GM23338 (cell line): ENCODE results near the gene PXMP2. TPM values are rescaled to one million over a fixed set of nuclear protein-coding genes. Genes with fewer than 3 reads are reported as not detected.

ENCODE experiments used
- ATAC-seq: fragments of 200-7000 bp; cut with Tn5 transposase; 3 replicates; pipeline ENCODE4 v1.9.1; 2020
- DNase-seq: peaks from one replicate; pipeline ENCODE4 v3.0.0-alpha.2; 2015; ENCODE audit warnings: low spot score
- H2AFZ ChIP-seq: fragments of 200-600 bp; sonication (generic); 2 replicates; pipeline ENCODE4 v1.8.0; 2016; ENCODE audit warnings: antibody characterized with exemption, mild to moderate bottlenecking, moderate library complexity
- H3F3A ChIP-seq: fragments of 200-600 bp; sonication (generic); replicated peaks from 2 replicates; pipeline ENCODE4 v1.8.0; 2017; ENCODE audit warnings: antibody characterized with exemption, mixed run types, low read depth
- H3K27ac ChIP-seq: fragments of 200-600 bp; sonication (generic); 2 replicates; pipeline ENCODE4 v1.6.1; 2016; ENCODE audit warnings: low read depth
- H3K27me3 ChIP-seq: fragments of 200-600 bp; sonication (generic); 2 replicates; pipeline ENCODE4 v1.8.0; 2016; ENCODE audit warnings: mild to moderate bottlenecking, mixed run types, moderate library complexity; ENCODE audit not compliant: insufficient read depth
- H3K36me3 ChIP-seq: fragments of 200-600 bp; sonication (generic); 2 replicates; pipeline ENCODE4 v1.8.0; 2016; ENCODE audit warnings: mild to moderate bottlenecking; ENCODE audit not compliant: insufficient read depth
- H3K4me1 ChIP-seq: fragments of 200-600 bp; sonication (generic); 2 replicates; pipeline ENCODE4 v1.8.0; 2016; ENCODE audit warnings: mild to moderate bottlenecking, moderate library complexity; ENCODE audit not compliant: insufficient read depth
- H3K4me2 ChIP-seq: fragments of 200-600 bp; sonication (generic); 2 replicates; pipeline ENCODE4 v1.7.1; 2017; ENCODE audit warnings: mixed run types
- H3K4me3 ChIP-seq: fragments of 200-600 bp; sonication (generic); 2 replicates; pipeline ENCODE4 v1.6.1; 2016; ENCODE audit warnings: mixed run types
- H3K79me2 ChIP-seq: fragments of 200-600 bp; sonication (generic); replicated peaks from 2 replicates; pipeline ENCODE4 v1.8.0; 2017; ENCODE audit warnings: mild to moderate bottlenecking; ENCODE audit not compliant: insufficient read depth
- H3K9me2 ChIP-seq: fragments of 200-600 bp; sonication (generic); 2 replicates; pipeline ENCODE4 v1.8.0; 2017; ENCODE audit not compliant: insufficient read depth
- H4K20me1 ChIP-seq: fragments of 200-600 bp; sonication (generic); replicated peaks from 2 replicates; pipeline ENCODE4 v1.8.0; 2017; ENCODE audit warnings: mild to moderate bottlenecking; ENCODE audit not compliant: insufficient read depth
- H3K27ac Mint-ChIP-seq: 2 replicates; pipeline ENCODE4 v1.8.0; 2020; ENCODE audit warnings: inconsistent platforms, mild to moderate bottlenecking, moderate library complexity, mixed read lengths
- H3K27me3 Mint-ChIP-seq: 3 replicates; pipeline ENCODE4 v1.8.0; 2022; ENCODE audit warnings: low read depth, mild to moderate bottlenecking, moderate library complexity, mixed read lengths, inconsistent platforms; ENCODE audit not compliant: insufficient read depth, poor library complexity
- H3K36me3 Mint-ChIP-seq: 3 replicates; pipeline ENCODE4 v1.8.0; 2021; ENCODE audit warnings: low read depth, mild to moderate bottlenecking, inconsistent platforms, moderate library complexity, mixed read lengths
- H3K4me1 Mint-ChIP-seq: 3 replicates; pipeline ENCODE4 v1.8.0; 2020; ENCODE audit warnings: mild to moderate bottlenecking, inconsistent platforms, mixed read lengths
- H3K4me3 Mint-ChIP-seq: 3 replicates; pipeline ENCODE4 v1.8.0; 2021; ENCODE audit warnings: moderate library complexity, mild to moderate bottlenecking, inconsistent platforms, mixed read lengths
- H3K9me3 Mint-ChIP-seq: 3 replicates; pipeline ENCODE4 v1.8.0; 2020; ENCODE audit warnings: moderate library complexity, mild to moderate bottlenecking, inconsistent platforms, mixed read lengths
- CTCF ChIP-seq, 2 experiments: fragments of 200-600 bp in 1 of 2; sonication (generic) in 1 of 2; conservative IDR thresholded peaks; 2 replicates each; pipeline versions ENCODE4 v1.5.1 to v1.6.1; 2016 to 2017; ENCODE audit warnings: antibody characterized with exemption in 2 of 2, low read depth in 2 of 2, mild to moderate bottlenecking in 2 of 2, moderate library complexity in 1 of 2
- ETS1 ChIP-seq: IDR thresholded peaks from 2 replicates; pipeline ENCODE4 v1.6.1; 2016; ENCODE audit warnings: antibody characterized with exemption
- EZH2 ChIP-seq: fragments of 200-600 bp; sonication (generic); IDR thresholded peaks from one replicate; pipeline ENCODE4 v1.8.0; 2017; ENCODE audit warnings: antibody characterized with exemption, mild to moderate bottlenecking, low read depth; ENCODE audit not compliant: unreplicated experiment
- EZH2phosphoT487 ChIP-seq: fragments of 200-600 bp; sonication (generic); IDR thresholded peaks from one replicate; pipeline ENCODE4 v1.8.1; 2018; ENCODE audit warnings: antibody characterized with exemption; ENCODE audit not compliant: unreplicated experiment
- JUNB ChIP-seq: IDR thresholded peaks from one replicate; pipeline ENCODE4 v1.6.1; 2016; ENCODE audit warnings: antibody characterized with exemption; ENCODE audit not compliant: unreplicated experiment
- POLR2AphosphoS5 ChIP-seq: IDR thresholded peaks from 2 replicates; pipeline ENCODE4 v1.6.1; 2016; ENCODE audit warnings: antibody characterized with exemption, low read depth
- REST ChIP-seq: IDR thresholded peaks from one replicate; pipeline ENCODE4 v1.6.1; 2018; ENCODE audit warnings: antibody characterized with exemption; ENCODE audit not compliant: unreplicated experiment
- STAT1 ChIP-seq: IDR thresholded peaks from one replicate; pipeline ENCODE4 v1.6.1; 2016; ENCODE audit warnings: antibody characterized with exemption; ENCODE audit not compliant: unreplicated experiment
- polyA plus RNA-seq: library from polyadenylated mRNA; unstranded; fragments of >200 nt; fragmentation: Nextera tagmentation; extraction: Ambion mirVana; gene quantifications from 2 replicates; pipeline ENCODE4 v1.2.1, GENCODE V29; 2016
- total RNA-seq: library from RNA; depleted of rRNA; stranded (reverse); fragments of >200 nt; shearing (Covaris generic); gene quantifications from 2 replicates; pipeline ENCODE4 v1.2.3, GENCODE V29; 2014

Gene PXMP2
- total and polyA plus RNA-seq, 2 experiments from 2014 or later, result 17.3 to 19.7 TPM

- TF ChIP-seq CTCF (conservative IDR thresholded peaks at IDR 0.05; ENCODE audit: low read depth in 2 of 2) (no peak), POLR2AphosphoS5 (no peak), STAT1 (no peak), EZH2 (no peak)
These were observed 40.5 kb upstream of the PXMP2 start (continued) for GRCh38 chr12:132646850-132647249.

GRCh38 chr12:132647858-132648257 is 39.5 kb upstream of the PXMP2 start:
- Histone ChIP-seq H3F3A (no peaks in the 10 kb centered on the region), H3K4me2 (no peak overlapping the region), H3K36me3 (peaks cover 38% of the 10 kb centered on the region), H3K4me1 (no peaks in the 10 kb centered on the region), H3K4me3 (no peak overlapping the region), H2AFZ (no peak overlapping the region), H3K79me2 (no peaks in the 10 kb centered on the region), H4K20me1 (peaks cover 17% of the 10 kb centered on the region), H3K27ac (no peak overlapping the region), H3K9me2 (no peaks in the 10 kb centered on the region), H3K27me3 (no peaks in the 10 kb centered on the region)
- Mint-ChIP-seq H3K9me3 (no peaks in the 10 kb centered on the region), H3K36me3 (peaks cover 80% of the 10 kb centered on the region), H3K4me1 (no peaks in the 10 kb centered on the region), H3K4me3 (no peak overlapping the region), H3K27ac (no peak overlapping the region), H3K27me3 (peaks cover 3% of the 10 kb centered on the region)
- TF ChIP-seq JUNB (no peak), EZH2phosphoT487 (no peak), EZH2 (no peak)
- ATAC-seq (no peak), DNase-seq (no peak)

GRCh38 chr12:132648616-132649225 is 38.7 kb upstream of the PXMP2 start:
- peaks cover 77% of the 10 kb centered on the region for H3K36me3 Mint-ChIP-seq
- Histone ChIP-seq H3K27me3 (no peaks in the 10 kb centered on the region), H2AFZ (no peak overlapping the region), H4K20me1 (peaks cover 17% of the 10 kb centered on the region), H3F3A (no peaks in the 10 kb centered on the region), H3K27ac (no peak overlapping the region), H3K9me2 (no peaks in the 10 kb centered on the region), H3K4me2 (no peak overlapping the region), H3K4me3 (no peak overlapping the region), H3K4me1 (no peaks in the 10 kb centered on the region), H3K36me3 (peaks cover 42% of the 10 kb centered on the region), H3K79me2 (no peaks in the 10 kb centered on the region)
- no peak overlapping the region; the same call in 1 of the 2 replicates for H3K27ac Mint-ChIP-seq
- H3K27me3 Mint-ChIP-seq, result peaks cover 2% of the 10 kb centered on the region
- ATAC-seq, result no peak
- DNase-seq, result no peak
- H3K9me3 Mint-ChIP-seq, result no peaks in the 10 kb centered on the region
- H3K4me1 Mint-ChIP-seq, result no peaks in the 10 kb centered on the region
- no peak overlapping the region for H3K4me3 Mint-ChIP-seq
- TF ChIP-seq REST (no peak), ETS1 (no peak), POLR2AphosphoS5 (no peak), EZH2phosphoT487 (no peak), EZH2 (no peak)
